Measurements from ENCODE around the gene SUMO2. TPM values are rescaled to one million over a fixed set of nuclear protein-coding genes. Genes with fewer than 3 reads are reported as not detected.
"Not testable (repeated sequence)": the region's sequence is repeated elsewhere in the genome, so short reads cannot be mapped to it uniquely, and the experiment has no call there.

SUMO2 gene
- polyA plus RNA-seq, 12 donors, result 315 to 505 (median 392) TPM; not detected in 1

GRCh38 chr17:75151930-75152329, 30.8 kb downstream of the SUMO2 start:
- DNase-seq, result no peak

- no peak for DNase-seq
These were observed 34.7 kb downstream of the SUMO2 start for GRCh38 chr17:75147878-75148546.

GRCh38 chr17:75146592-75146991, 36.2 kb downstream of the SUMO2 start:
- DNase-seq, result no peak

GRCh38 chr17:75144816-75145512, 37.8 kb downstream of the SUMO2 start:
- no peak for DNase-seq

- no peak for DNase-seq
These were observed 40.4 kb downstream of the SUMO2 start for GRCh38 chr17:75142236-75142971.

GRCh38 chr17:75138519-75138918, 44.2 kb downstream of the SUMO2 start:
- DNase-seq, result no peak

- DNase-seq, result not testable (repeated sequence)
These were observed 45.0 kb downstream of the SUMO2 start for GRCh38 chr17:75137762-75138161.

- no peak for DNase-seq
These were observed 46.8 kb downstream of the SUMO2 start for GRCh38 chr17:75135946-75136345.

GRCh38 chr17:75135452-75135851, 47.3 kb downstream of the SUMO2 start:
- DNase-seq, result no peak

GRCh38 chr17:75133607-75134347, 49.0 kb downstream of the SUMO2 start:
- not testable (repeated sequence) for DNase-seq

- no peak for DNase-seq
These were observed 49.8 kb downstream of the SUMO2 start for GRCh38 chr17:75133001-75133400.

GRCh38 chr17:75132018-75133000, 50.5 kb downstream of the SUMO2 start:
- not testable (repeated sequence) for DNase-seq

GRCh38 chr17:75131278-75132017, 51.3 kb downstream of the SUMO2 start, which contains the start of gene NT5C:
NT5C (minus strand) TSS chr17:75131742; CDS start chr17:75131707, 35 bp downstream.
- peak; percentile 82 for DNase-seq

- DNase-seq, result peak; percentile 68
These were observed 52.0 kb downstream of the SUMO2 start for GRCh38 chr17:75130632-75131277.

- no peak for DNase-seq
These were observed 52.6 kb downstream of the SUMO2 start for GRCh38 chr17:75130059-75130631.

GRCh38 chr17:75129576-75129975, 53.2 kb downstream of the SUMO2 start:
- no peak for DNase-seq

GRCh38 chr17:75128694-75129505, 53.9 kb downstream of the SUMO2 start:
- DNase-seq, result no peak

- not testable (repeated sequence) for DNase-seq
These were observed 54.8 kb downstream of the SUMO2 start for GRCh38 chr17:75127936-75128335.

All from muscle of arm (tissue), 12 donors.